DOHH2 (cell line): ENCODE measurements around the gene MYCBP2.

Source experiments
- H3F3A ChIP-seq: fragments of 200-600 bp; sonication (generic), shearing (Covaris generic); 2 replicates; pipeline ENCODE4 v1.6.0; 2016; ENCODE audit warnings: antibody characterized with exemption, mild to moderate bottlenecking; ENCODE audit not compliant: control insufficient read depth, insufficient read depth
- H3K27ac ChIP-seq: fragments of 200-600 bp; sonication (generic); 2 replicates; pipeline ENCODE4 v1.5.1; 2014; ENCODE audit warnings: low read depth, mild to moderate bottlenecking, low read length, moderate library complexity
- H3K27me3 ChIP-seq: fragments of 200-600 bp; sonication (generic); 2 replicates; pipeline ENCODE4 v1.6.1; 2014; ENCODE audit warnings: mild to moderate bottlenecking, low read length, mixed read lengths; ENCODE audit not compliant: control insufficient read depth
- H3K36me3 ChIP-seq: fragments of 200-600 bp; sonication (generic); 2 replicates; pipeline ENCODE4 v1.6.1; 2014; ENCODE audit warnings: mild to moderate bottlenecking, low read length, moderate library complexity, mixed read lengths; ENCODE audit not compliant: control insufficient read depth
- H3K4me1 ChIP-seq: fragments of 200-600 bp; sonication (generic); 2 replicates; pipeline ENCODE4 v1.6.1; 2014; ENCODE audit warnings: mild to moderate bottlenecking, low read length, mixed read lengths; ENCODE audit not compliant: control insufficient read depth
- H3K4me2 ChIP-seq: fragments of 200-600 bp; sonication (generic); 2 replicates; pipeline ENCODE4 v1.6.0; 2014; ENCODE audit warnings: mild to moderate bottlenecking, low read length, moderate library complexity
- H3K4me3 ChIP-seq: fragments of 200-600 bp; sonication (generic); 2 replicates; pipeline ENCODE4 v1.5.1; 2014; ENCODE audit warnings: mild to moderate bottlenecking, low read length, mixed read lengths
- H3K79me2 ChIP-seq: fragments of 200-600 bp; sonication (generic); 2 replicates; pipeline ENCODE4 v1.6.1; 2014; ENCODE audit warnings: mild to moderate bottlenecking, low read length, mixed read lengths; ENCODE audit not compliant: control insufficient read depth
- H3K9me2 ChIP-seq: fragments of 200-600 bp; sonication (generic); replicated peaks from 2 replicates; pipeline ENCODE4 v1.6.1; 2014; ENCODE audit warnings: mild to moderate bottlenecking, low read length, mixed read lengths; ENCODE audit not compliant: control insufficient read depth
- H3K9me3 ChIP-seq: fragments of 200-600 bp; sonication (generic); 2 replicates; pipeline ENCODE4 v1.6.1; 2014; ENCODE audit warnings: antibody characterized with exemption, low read length, mixed read lengths; ENCODE audit not compliant: control insufficient read depth, insufficient read depth
- H4K20me1 ChIP-seq: fragments of 200-600 bp; sonication (generic); 2 replicates; pipeline ENCODE4 v1.6.0; 2014; ENCODE audit warnings: low read depth, mild to moderate bottlenecking, antibody characterized with exemption, low read length, moderate library complexity; ENCODE audit not compliant: control insufficient read depth, insufficient read depth
- CTCF ChIP-seq: fragments of 200-600 bp; sonication (generic); IDR thresholded peaks from one replicate; pipeline ENCODE4 v1.5.1; 2014; ENCODE audit warnings: antibody characterized with exemption, mild to moderate bottlenecking, low read depth, low read length; ENCODE audit not compliant: poor library complexity, severe bottlenecking
- EZH2phosphoT487 ChIP-seq: fragments of 200-600 bp; sonication (generic); IDR thresholded peaks from 2 replicates; pipeline ENCODE4 v1.6.1; 2017; ENCODE audit warnings: borderline replicate concordance, mild to moderate bottlenecking, antibody characterized with exemption, low read length, moderate library complexity, mixed read lengths

The MYCBP2 gene

GRCh38 chr13:77000475-77000874, 326.4 kb downstream of the MYCBP2 start:
- Histone ChIP-seq H3K4me3 (no peak overlapping the region), H4K20me1 (no peaks in the 10 kb centered on the region), H3K9me2 (no peaks in the 10 kb centered on the region), H3K79me2 (no peaks in the 10 kb centered on the region), H3K4me2 (no peak overlapping the region), H3K27me3 (no peaks in the 10 kb centered on the region), H3K27ac (no peak overlapping the region), H3K36me3 (peaks cover 72% of the 10 kb centered on the region), H3K9me3 (no peaks in the 10 kb centered on the region), H3F3A (peaks cover 10% of the 10 kb centered on the region), H3K4me1 (no peaks in the 10 kb centered on the region)
- no peak for TF ChIP-seq EZH2phosphoT487
- TF ChIP-seq CTCF, result no peak
